GM11168 (cell line): ENCODE results near the gene NUDT21.
"Not testable (repeated sequence)": the region's sequence is repeated elsewhere in the genome, so short reads cannot be mapped to it uniquely, and the experiment has no call there.

Experiments
- in situ Hi-C: fragments of 300-500 bp; cut with MboI; formaldehyde crosslinking; loops from one replicate; pipeline ENCODE4 v1.12.0; 2022; ENCODE audit warnings: low sequenced_read_pairs; ENCODE audit not compliant: unreplicated experiment

The NUDT21 gene

DNA sequence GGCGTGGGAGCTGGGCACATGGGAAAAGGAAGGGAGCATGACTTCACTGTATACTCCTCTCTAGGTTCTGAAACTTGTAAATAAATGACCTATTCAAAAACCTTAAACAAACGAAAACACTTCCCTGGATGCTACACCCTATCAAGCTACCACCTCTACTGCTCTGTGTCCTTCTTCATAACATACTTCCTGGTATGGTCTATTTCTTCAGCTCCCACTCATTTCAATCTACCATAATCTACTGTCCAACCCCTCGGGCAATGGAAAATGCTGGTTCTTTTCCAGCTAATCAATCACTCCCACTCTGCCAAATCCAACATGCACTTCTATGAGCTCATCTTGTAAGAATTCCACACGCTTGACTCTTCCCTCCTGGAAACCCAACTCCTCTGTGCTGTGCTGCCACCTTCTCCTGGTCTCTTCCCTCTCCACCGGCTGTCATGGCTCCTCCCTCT, 68.2 kb downstream of the NUDT21 start:
- in situ Hi-C loops, result no loop called here

DNA sequence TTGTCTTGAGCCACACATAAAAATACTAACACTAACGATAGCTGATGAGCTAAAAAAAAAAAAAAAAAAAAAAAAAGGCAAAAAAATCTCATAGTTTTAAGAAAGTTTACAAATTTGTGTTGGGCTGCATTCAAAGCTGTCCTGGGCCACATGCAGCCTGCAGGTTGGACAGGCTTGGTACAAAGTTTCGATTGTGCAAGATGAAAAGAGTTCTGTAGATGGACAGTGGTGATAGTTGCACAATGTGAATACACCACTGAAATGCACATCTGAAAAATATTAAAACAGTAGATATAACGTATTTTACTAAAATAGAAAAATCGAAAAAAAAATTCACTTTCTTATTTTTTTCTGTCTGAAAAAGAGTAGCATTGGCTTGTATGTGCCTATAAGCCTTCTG, 68.7 kb downstream of the NUDT21 start:
- in situ Hi-C loops, result no loop called here

DNA sequence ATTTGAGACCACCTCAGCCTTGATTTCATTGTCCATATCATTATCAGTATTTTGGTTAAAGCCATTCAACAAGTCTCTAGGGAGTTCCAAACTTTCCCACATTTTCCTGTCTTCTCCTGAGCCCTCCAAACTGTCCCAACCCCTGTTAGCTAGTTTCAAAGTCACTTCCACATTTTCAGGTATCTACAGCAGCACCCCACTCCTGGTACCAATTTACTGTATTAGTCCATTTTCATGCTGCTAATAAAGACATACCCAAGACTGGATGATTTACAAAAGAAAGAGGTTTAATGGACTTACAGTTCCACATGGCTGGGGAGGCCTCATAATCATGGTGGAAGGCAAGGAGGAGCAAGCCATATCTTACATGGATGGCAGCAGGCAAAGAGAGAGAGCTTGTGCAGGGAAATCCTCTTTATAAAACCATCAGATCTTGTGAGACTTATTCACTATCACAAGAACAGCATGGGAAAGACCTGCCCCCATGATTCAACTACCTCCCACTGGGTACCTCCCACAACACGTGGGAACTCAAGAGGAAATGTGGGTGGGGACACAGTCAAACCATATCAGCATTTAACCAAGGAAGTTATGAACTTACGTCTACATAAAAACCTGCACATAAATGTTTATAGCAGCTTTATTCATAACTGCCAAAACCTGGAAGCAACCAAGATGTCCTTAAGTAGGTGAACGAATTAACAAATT, 70.2 kb downstream of the NUDT21 start:
- in situ Hi-C loops, result not testable (repeated sequence)
